Activated CD4-positive, alpha-beta T cell treated with anti-CD3 and anti-CD28 coated beads, Interleukin-2, amount 50 U/mL, for 24 hours (primary cell): ENCODE measurements around the gene GAS2L1.

Experiments
- DNase-seq, 2 donors: peaks; one replicate each; pipeline ENCODE4 v3.0.0-alpha.2; 2020; ENCODE audit warnings: low read depth in 1 of 2, low spot score in 1 of 2

Gene GAS2L1

DNA sequence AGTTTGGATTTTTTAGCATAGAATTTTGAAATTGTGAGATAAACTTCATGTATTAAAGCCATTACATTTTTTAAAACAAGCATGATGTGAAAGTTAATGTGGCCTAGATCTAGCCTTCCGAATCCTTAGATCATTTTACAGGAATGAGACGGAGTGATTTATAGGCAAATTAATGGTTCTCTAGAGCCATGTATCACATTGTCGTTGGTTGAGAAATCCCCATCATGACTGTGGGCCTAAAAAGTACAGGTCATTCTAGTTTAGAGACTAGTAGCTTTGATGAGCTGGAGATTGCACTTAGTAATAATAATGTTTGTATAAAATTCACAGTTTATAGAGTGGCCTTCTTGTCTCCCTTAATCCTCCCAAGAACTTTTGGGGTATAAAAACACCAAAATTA lies 31.3 kb upstream of the GAS2L1 start:
- no peak for DNase-seq

DNA sequence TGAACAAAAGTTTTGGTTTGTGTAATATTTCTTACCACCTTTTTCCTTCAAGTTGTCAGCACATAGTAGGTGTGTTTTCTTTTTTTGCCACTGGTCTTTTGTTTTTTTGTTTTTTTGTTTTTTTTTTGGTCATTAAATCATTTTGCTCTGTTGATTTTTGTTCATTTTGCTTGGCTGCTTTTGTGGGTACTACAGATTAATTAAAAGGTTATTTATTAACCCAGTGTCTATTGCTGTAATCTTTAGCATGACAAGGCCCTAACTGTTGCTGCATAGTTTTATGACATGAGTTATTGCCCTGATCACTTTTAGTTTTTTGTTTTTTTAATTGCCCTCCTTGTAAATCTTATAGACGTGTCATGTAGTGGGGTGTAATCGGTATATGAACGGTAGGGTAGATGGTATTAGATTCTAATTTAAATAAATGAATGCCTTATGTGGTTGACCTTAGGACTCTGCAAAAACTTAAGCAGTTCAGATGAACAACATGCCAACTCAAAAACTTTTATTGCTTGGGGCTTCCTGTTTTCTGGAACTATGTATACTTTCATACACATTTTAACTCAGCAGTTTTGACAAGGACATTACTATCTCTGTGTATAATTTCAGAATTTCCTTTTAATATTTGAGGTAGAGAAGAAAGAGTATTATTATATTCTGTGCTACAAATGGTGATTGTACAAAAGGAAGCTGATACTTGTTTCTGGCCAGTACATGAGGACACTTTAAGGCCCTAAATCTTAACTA lies 30.5 kb upstream of the GAS2L1 start:
- DNase-seq = no peak

DNA sequence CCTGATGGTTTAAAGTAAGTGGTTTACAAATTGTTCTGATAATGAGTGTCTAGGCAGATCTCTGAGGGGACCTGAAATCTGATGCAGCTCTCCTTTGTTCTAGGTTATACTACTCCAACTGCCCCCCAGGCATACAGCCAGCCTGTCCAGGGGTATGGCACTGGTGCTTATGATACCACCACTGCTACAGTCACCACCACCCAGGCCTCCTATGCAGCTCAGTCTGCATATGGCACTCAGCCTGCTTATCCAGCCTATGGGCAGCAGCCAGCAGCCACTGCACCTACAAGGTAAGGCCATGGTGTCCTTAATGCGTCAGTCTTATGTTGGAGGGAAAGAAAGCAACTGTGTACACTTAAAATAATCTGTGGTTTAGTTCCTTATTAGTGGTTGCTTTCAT lies 28.5 kb upstream of the GAS2L1 start:
- no peak for DNase-seq

DNA sequence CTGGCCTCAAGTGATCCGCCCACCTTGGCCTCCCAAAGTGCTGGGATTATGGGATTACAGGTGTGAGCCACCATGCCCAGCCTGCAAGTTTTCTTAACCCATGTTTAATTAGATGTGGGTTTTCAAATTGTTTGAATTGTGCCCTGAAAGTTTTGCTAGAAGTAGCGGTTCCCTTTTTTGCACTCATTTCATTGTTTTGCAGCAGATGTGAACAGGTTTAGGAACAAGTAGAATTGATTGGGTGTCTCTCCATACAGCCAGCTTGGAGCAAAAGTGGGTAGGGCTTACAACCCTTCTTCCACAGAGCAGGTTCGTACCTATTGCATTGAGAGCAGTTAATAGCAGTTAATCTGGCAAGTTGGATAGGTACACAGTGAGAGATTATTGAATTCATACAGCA lies 22.3 kb upstream of the GAS2L1 start:
- no peak for DNase-seq

DNA sequence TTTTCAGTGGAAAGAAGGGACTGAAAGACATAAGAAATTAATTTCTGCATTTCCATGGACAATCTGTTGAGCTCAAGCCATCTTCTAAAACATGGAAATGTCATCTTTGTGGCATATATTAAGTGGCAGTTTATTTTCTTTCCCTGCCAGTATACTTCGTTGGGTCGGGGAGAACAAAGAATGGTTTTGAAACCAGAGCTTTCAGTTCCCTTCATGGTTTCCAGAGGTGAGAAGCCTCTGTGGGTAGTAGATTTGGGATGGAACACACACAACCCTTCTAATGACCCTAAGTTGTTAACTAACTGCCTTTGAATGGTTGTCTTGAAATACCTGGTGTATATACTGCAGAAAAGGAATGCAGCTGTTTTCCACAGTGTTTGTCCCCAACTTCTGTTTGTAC lies 17.6 kb upstream of the GAS2L1 start:
- no peak for DNase-seq

DNA sequence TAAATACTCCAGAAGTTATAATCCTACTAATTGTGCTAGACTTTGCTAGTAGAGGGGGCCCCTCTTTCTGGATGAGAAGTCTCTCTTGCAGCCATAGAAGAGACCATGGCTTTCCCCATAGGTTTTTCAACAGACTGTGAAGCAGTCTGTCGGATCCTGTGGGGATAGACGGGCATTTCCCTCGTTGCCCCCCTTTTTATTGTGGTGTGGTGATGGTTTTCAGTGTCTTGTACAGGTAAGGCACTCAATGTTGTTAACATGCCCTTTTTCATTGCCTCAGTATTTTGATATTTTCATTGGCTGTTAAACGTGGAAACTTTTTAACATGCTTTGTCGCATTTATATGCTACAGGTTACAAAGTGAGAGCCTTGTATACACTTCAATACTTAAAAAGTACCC lies 16.4 kb upstream of the GAS2L1 start:
- no peak for DNase-seq

DNA sequence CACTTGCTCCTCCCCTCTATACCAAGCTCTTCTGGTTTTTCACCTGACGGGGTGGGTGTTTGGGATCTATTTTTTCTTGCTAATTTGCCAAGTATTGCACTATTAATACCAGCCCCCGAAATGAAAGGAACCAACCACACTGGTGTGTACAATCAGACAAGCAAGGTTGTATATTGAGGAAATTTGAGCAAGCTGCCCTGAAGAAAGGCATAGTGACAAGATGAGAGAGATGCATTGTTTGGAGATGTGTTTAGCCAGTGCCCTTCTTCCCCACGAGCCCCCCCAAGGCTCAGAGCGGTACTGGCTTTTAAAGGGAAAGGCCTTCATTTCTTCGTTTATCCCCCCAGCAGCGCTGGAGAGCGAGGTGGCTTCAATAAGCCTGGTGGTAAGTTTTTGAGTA lies 15.2 kb upstream of the GAS2L1 start:
- DNase-seq = no peak

DNA sequence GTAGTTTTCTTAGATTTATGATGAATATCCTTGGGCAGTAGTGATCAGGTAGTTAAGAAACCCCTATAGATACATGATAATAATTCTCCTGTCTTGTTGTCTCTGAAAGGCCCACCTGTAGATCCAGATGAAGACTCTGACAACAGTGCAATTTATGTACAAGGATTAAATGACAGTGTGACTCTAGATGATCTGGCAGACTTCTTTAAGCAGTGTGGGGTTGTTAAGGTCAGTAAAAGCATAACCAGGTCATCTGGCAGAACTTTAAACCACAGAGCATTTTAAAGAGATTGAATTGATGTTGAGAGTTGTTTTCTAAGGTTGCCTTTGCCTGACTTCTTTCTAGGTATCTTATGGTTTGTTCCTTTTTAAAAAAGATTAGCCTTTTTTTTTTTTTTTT lies 14.1 kb upstream of the GAS2L1 start:
- no peak for DNase-seq

DNA sequence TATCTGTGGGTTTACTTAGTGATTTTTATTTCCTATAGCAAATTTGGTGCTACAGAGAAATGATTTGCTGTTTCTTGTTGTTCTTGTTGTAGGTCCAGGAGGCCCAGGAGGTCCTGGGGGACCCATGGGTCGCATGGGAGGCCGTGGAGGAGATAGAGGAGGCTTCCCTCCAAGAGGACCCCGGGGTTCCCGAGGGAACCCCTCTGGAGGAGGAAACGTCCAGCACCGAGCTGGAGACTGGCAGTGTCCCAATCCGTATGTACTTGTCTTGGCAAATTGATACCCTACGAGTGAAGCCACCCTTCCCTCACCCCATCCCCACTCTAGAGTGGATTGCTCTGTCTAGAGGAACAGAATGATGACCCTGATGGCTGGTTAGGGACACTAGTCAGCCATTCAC lies 7.8 kb upstream of the GAS2L1 start:
- no peak for DNase-seq

DNA sequence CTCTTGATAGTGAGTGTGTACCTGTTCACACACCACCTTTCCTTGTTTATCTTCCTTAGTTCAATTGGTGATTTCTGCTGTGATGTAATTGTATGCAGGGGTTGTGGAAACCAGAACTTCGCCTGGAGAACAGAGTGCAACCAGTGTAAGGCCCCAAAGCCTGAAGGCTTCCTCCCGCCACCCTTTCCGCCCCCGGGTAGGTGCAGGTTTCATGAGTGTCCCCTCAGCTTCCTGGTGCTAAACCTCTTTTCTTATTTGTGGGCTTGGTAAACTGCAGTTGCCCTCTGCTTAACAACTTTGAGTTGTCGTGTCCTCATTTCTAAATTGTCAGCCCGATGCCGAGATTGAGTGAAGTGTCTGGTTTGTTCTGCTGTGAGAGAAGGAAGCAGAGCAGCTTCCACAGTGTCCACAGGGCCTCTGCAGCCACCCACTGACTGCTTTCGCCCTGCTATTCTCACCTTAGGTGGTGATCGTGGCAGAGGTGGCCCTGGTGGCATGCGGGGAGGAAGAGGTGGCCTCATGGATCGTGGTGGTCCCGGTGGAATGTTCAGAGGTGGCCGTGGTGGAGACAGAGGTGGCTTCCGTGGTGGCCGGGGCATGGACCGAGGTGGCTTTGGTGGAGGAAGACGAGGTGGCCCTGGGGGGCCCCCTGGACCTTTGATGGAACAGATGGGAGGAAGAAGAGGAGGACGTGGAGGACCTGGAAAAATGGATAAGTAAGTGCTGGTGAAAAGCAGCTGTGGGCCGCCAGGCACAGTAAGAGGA lies 7.1 kb upstream of the GAS2L1 start:
- DNase-seq = no peak

DNA sequence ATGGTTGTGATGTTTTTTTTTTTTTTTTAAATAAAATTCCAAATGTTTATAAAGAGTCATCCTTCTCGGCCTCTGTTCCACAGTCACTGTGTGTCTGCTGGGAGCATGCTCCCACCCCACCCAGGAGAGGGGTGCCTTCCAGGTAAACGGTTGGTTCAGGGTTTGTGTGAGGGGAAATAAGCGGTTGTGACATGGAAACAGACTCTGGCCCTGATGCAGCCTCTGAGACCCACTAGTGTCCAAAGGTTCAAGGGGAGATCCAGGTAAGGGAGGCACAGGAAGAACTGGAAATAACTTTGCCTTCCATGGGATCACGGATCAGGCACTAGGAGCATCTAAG lies 6.0 kb upstream of the GAS2L1 start:
- DNase-seq = no peak

DNA sequence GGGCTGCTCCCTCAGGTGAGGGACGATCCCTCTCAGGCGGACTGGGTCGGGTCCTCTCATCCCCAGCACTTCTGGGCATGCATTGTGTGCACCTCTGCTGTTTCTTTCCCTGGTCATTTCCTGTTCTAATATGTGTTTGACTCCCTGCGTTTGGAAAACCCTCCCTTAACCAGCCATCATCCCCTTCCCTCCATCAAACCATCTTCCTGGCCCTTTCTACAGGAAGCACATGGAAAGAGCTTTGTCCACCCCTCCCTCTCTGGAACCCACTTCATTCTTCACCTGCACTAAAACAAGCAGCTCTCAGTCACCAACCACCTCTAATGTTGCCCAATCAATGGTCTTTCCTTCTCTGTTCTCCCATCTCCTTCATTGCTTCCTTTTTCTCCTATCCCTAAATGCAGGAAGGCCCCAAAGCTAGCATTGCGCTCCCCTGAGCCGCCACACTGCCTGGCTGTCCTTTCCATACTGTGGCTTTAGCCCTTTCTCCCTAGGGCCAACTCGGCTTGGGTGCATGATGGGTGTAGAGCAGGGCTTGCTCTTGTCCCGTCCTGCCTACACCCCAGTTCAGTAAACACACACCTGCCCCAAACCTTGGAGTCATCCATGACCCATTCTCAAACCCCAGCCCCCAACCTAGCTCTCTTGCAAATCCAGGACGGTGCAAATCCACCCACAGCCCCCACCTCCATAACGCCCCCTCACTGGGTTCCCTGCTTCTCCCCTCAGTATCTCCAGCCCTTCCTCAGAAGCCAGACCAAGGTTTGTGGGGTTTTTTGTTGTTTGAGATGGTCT lies 5.4 kb upstream of the GAS2L1 start:
- no peak for DNase-seq

DNA sequence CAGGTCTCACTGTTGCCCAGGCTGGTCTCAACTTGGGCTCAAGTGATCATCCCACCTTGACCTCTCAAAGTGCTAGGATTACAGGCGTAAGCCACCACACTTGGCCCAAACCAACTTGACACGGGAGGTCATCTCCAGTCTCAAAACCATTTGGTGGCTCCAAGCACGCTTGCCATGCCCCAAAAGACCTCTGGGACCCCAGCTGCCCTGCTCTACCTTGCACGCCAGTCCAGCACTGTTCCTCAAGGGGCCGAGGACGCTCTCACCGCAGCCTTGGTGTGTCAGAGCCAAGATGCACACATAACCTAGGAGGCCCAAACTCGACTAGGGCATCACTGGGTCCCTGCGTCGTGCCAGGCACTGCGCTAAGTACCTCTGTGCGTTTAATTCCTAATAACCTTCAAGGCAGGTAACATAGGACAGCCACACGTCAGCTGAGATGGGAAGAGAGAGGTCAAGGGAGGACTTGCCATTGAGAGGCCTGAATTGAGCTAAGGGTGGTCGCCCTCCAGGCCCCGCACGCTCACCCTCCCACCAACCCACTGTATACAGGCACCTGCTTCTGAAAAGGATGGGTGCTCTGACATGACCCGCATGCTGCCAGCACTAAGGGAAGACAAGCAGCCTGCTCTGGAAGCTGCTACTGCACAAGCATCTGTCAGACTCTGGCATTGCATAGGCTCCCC lies 4.6 kb upstream of the GAS2L1 start:
- DNase-seq = no peak

DNA sequence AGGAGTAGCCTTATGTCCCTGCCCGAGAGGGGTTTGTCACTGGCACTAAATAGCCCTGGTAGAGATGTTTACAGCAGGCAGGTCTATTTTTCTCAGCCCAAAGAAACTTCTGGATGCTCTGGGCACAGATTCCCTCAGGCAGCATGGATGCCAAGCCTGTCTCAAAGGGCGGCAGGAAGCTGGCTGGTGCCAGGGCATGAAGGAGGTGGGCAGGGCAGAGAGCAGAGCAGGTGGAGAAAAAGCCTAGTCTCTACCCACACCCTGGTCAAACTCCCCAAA lies 4.1 kb upstream of the GAS2L1 start:
- DNase-seq = no peak

DNA sequence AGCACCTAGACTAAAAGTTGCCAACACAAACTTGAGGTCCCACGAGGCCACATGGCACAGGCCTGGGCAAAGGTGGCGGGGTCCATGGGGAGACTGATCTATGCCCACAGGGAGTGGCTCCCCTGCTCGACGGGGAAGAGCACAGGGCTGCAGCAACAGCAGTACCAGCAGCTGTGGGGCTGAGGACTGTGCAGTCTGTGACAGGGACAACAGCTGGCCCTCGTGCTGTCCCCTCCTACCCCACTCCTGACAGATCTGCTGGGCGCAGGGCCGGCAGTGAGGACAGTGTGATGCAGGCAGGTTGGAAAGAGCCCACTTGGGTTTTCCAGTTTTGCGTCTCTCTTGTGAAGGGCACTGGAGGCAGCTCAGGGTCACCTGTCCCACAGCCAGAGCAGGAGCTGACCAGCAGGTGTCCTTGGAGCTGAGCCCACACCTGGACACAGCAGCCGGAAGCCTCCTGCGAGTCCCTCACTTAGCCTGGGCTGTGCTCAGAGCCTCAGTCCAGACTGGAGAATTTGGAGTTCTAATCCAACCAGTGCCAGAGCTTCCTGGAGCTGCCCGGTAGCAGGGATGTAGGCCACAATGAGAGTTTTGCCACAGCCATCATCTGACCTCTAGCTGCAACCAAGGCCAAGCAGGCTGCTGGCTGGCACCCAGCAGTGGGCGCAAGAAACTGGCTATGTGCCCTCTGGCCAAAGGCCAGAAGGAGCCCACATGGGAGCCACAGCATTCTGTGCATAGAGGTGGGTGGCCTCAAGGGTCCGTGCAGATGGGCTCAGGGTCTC lies 3.6 kb upstream of the GAS2L1 start:
- DNase-seq = no peak

DNA sequence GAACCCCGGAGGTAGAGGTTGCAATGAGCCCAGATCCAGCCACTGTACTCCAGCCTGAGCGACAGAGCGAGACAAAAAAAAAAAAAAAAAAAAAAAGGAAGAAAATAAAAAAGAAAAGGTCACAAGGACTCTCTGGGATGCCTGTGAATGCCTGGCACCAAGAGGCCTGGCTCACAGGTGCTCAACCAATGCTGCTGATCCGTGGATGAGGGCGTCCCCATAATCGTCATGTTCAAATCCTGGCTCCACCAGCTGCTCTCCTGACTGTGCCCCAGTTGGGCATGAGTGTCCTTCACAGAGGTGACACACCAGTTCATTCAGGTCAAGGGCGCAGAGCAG lies 645 bp upstream of the GAS2L1 start:
- DNase-seq = no peak

DNA sequence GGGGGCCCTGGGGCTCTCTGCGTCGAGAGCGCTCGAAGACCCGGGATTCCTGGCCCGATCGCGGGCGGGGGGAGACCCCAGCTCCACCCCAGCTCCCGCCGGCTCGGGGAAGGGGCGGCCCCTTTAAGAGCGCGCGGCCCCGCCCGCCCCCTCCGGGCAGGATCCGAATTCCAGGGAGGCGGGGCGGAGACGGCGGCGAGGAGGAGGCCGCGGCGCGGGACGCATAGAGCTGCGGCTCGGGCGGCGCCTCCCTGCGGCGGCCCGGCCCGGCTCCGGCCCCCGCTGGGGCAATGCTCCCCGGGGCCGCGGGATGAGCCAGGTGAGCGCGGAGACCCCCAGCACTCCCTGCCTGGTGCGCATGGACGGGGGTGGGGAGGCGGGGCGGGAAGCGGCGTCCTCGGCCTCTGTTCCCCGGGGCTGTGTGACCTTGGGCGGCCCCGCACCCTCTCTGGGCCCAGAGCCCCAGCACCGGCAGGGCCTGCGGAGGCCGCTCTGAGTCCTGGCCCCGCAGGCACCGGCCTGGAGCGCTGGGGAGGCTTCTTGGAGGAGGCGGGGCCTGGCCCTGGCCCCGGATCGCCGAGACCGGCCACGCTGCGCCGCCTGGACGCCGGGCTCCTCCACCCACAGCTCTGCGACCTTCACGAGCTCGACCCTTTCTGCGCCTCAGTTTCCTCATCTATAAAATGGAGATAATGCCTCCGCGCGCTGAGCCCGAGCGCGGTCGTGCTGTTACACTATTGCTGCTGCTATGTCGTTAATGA lies 565 bp downstream of the GAS2L1 start:
- DNase-seq = no peak

DNA sequence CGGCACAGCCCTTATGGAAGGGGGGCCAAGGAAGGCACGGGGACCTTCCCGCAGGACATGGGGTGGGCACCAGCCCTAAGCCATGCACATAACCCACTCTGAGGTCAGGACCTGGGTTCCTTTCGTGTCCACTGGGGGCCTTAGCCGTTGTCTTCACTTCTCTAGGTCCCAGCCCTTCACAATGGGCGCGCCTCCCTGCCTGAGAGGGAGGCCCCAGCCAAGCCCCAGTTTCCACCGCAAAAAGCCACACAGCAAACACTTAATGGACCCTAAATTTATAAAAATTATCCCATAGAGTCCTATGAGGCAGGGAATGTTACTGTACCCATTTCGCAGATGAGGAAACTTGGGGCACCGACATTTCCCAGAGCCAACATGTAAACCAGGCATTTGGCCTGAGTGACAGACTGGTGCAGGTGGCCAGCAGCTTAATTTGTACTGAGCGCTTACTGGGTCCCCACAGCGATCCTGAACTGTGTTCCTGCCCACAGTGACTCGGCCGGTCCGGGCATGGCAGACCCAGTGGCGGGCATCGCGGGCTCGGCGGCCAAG lies 1.2 kb downstream of the GAS2L1 start:
- DNase-seq = no peak

DNA sequence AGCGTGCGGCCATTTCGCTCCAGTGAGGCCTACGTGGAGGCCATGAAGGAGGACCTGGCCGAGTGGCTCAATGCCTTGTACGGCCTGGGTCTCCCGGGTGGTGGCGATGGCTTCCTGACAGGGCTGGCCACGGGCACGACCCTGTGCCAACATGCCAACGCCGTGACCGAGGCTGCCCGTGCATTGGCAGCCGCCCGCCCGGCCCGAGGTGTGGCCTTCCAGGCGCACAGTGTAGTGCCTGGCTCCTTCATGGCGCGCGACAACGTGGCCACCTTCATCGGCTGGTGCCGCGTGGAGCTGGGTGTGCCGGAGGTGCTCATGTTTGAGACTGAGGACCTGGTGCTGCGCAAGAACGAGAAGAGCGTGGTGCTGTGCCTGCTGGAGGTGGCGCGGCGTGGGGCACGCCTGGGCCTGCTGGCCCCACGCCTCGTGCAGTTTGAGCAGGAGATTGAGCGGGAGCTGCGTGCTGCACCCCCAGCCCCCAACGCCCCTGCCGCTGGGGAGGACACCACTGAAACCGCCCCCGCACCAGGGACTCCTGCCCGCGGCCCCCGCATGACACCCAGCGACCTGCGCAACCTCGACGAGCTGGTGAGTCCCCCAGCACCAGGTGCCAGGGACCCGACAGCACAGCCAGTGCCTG lies 1.8 kb downstream of the GAS2L1 start:
- no peak for DNase-seq

DNA sequence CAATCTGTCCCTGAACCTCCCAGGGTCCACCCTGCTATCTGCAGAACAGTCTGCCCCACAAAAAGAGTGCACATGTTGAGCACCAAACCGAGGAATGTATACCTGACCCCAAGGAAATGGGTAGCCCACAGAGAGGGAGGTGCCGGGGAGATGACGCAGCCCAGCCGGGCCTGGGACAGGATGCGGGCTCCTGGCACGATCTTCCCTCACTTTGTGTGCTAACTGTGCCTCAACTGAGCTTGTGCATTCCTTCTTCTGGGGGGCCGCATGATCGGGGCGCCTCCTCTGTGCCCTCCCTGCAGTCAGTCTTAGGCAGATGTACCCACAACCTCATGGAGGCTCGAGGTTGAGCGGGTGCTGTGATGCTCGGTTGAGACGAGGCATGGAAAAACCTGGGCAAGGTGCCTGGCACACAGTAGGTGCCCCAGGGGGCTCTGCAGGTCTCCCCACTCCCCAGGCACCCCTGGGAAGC lies 2.4 kb downstream of the GAS2L1 start:
- no peak for DNase-seq
